DMS 273 treated with DMSO at 0.1 percent for 48 hours (cell line): Measurements from ENCODE around the gene PPFIBP2.

Experiments used
- DNase-seq: peaks from one replicate; lab custom pipeline; 2025; lab: John Stamatoyannopoulos, UW

The PPFIBP2 gene

DNA sequence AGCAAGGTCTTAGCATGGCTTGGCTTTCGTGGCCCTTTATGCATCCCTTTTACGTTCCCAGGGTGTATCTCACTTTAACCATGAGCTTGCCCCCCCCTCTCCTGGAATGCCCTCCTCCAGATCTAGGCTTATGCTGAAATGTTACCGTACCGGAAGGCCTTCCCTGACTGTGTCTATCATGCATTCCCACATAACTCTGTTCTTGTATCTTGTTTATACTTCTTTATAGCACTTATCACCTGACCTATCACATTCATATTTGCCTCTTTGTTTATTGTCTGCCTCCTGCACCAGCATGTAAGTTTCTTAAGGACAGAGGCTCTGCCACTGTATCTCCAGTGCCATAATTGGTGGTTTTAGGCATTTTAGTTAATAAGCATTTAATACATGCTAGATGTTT lies 38.9 kb downstream of the PPFIBP2 start:
- no peak for DNase-seq

- DNase-seq = no peak
Measured at GRCh38 chr11:7555052-7555699, 41.4 kb downstream of the PPFIBP2 start.

DNA sequence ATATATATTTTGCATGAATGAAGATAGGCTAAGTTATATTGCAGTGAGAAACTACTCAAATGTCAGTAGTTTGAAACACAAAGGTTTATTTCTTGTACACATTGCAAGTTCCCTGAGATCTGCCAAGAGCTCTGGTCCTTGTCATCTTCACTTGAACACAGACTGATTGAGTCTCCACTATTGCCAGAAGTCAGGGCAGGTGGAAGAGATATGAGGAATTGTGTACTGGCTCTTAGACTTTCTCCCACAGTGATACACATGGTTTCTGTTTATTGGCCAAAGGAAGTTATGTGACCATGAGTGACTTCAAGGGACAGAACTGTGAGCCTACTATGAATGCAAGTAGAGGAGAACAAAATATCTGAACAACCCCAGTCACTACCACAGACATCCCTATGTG lies 44.2 kb downstream of the PPFIBP2 start:
- no peak for DNase-seq

- DNase-seq = no peak
Measured at GRCh38 chr11:7559398-7560283, 45.8 kb downstream of the PPFIBP2 start.

DNA sequence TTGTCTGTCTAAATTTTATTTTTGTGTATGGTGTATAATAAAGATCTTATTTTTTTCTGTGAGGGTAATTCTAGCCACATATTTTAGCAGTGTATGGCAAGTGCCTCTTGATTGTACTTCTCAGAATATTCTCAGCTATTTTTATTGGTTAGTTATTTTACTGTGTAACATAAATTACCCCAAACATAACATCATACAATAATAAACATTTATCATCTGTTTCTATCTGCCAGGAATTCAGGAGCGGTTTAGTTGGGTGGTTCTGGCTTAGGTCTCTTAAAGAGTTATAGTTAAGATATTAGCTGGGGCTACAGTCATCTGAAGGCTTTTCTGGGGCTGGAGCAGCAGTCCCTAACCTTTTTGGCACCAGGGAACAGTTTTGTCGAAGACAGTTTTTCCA lies 47.8 kb downstream of the PPFIBP2 start:
- DNase-seq = no peak

GRCh38 chr11:7563281-7563680 lies 49.5 kb downstream of the PPFIBP2 start:
- DNase-seq = no peak

DNA sequence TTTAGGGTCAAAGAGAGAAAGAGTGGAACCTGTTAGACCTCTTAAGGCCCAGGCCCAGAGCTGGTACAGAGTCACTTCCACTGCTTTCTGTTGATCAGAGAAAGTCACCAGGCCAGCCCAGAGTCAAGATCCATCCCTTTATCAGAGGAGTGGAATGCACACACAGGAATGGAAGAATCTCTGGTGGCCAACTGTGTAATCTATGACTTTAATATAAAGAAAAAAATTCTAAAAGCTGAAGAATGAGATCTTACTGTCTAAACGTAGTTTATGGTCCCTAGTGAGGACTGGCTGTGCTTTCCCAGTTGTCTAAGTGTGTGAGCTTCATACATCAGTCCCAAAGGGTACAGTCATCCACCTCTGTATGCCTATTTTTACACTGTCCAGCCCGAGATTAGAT lies 51.0 kb downstream of the PPFIBP2 start:
- no peak for DNase-seq

DNA sequence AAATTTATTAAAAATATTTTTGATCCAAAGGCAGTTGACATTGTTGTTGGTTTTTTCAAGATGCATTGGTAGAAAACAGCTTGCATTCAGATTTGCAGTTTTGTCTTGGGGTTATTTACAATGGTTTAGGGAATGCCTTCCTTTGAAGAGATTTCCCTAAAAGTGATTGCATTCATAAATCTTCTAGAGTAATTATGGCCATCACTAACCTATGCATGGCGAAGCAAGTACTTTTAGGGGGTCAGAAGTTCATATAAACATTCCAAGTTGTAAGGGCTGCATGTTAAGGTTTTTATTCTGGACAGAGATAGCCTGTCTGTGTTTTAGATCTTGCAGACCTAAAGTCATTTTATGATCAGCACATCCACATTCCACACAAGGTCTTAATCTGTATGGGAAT lies 53.5 kb downstream of the PPFIBP2 start:
- DNase-seq = no peak

DNA sequence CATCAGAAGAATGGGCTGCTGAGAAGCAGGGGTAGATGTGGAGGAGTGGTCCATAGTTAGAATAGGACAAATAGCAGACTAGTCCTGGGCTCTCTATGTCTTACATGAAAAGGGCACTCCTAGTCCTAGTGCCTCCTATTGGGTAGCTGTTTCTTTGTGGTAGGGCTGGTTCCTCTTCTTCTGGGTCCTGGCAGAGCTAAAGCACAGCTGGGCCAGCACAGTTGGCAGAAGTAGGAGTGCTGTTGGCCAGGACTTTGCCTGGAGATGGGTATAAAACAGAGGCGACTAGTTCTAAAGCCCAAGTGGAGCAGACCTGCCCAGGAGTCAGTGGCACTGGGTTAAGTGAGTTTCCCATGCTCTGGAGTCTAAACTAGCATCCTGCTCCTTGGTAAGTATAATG lies 55.2 kb downstream of the PPFIBP2 start:
- DNase-seq = no peak

DNA sequence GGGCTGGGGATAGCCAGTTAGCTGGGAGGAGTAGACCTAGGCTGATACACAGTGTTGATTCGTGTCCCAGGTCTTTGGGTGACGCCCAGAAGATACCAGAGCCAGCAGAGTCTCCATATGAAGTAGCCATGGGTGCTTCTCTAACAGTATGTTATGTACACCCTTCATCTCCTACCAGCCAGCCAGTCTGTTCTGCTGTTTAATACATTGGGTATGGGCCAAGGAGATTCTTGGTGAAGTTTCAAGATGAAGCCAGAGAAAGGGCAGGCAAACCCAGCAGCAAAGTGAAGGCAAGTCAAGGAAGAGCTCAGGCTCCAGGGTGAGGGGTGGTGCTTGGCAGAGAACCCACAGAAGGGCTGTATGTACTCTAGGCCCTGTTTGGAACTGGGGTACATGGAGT lies 56.4 kb downstream of the PPFIBP2 start:
- DNase-seq = no peak

- DNase-seq = no peak
Measured at GRCh38 chr11:7570938-7571521, 57.2 kb downstream of the PPFIBP2 start.

DNA sequence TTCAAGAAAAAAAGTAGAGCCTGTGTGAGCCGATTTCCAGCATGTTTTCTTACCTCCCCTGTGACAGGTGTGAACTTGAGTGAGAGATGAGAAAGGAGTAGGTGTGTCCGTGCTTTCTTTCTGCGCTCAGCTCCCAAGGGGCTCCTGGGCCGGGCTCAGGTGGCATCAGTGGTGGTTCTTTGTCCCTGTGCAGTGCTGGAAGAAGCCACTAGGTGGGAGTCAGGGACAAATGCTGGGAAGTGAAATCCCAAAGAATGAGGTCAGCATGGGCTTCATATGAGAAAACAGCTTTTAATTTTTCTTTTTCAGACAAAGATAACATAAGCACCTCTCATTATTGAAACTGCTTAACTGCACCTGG lies 57.8 kb downstream of the PPFIBP2 start:
- no peak for DNase-seq

- no peak for DNase-seq
Measured at GRCh38 chr11:7572001-7572712, 58.4 kb downstream of the PPFIBP2 start.

DNA sequence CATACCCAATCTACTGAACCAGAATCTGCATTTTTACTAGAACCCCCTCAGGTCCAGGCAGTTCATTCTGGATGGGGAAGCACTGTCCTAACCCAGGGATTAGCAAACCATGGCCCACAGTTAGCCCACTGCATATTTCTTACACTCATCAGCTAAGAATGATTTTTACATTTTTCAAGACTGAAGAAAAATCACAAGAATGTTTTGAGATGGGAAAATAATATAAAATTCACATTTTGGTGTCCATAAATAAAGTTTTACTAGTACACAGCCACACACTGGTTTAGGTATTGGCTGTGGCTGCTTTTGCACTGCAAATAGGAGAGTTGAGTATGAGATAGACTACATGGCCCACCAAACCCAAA lies 59.4 kb downstream of the PPFIBP2 start:
- DNase-seq = no peak

GRCh38 chr11:7573558-7574296 lies 59.9 kb downstream of the PPFIBP2 start:
- no peak for DNase-seq

DNA sequence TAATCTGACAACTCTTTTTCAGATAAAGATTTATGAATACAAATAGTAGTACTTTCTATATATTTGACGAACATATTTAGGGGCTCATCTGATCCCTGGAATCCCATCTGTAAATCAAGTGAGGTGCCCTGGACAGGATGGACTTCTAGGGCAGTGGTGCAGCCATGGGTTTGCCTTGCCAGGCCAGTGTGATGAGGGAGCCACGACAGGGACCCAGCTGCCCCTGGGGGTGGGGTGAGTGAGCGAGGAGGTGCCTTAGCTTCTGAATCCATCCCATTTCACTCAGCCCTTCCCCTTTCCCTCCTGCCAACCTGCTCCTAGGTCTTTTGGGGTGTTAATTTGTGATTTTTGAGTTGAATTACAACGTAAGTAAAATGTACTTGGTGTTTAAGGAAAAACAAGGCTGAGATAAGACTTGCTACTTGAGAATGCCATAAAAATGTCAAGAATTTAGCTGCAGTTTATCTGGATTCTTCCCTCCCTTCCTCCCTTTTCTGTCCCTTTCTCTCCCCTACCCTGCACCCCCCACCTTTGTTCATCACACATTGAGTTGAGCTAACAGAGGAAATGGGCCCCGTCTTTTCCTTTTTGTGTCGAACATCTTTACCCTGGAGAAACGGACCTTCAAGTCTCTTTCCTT lies 60.8 kb downstream of the PPFIBP2 start:
- no peak for DNase-seq

DNA sequence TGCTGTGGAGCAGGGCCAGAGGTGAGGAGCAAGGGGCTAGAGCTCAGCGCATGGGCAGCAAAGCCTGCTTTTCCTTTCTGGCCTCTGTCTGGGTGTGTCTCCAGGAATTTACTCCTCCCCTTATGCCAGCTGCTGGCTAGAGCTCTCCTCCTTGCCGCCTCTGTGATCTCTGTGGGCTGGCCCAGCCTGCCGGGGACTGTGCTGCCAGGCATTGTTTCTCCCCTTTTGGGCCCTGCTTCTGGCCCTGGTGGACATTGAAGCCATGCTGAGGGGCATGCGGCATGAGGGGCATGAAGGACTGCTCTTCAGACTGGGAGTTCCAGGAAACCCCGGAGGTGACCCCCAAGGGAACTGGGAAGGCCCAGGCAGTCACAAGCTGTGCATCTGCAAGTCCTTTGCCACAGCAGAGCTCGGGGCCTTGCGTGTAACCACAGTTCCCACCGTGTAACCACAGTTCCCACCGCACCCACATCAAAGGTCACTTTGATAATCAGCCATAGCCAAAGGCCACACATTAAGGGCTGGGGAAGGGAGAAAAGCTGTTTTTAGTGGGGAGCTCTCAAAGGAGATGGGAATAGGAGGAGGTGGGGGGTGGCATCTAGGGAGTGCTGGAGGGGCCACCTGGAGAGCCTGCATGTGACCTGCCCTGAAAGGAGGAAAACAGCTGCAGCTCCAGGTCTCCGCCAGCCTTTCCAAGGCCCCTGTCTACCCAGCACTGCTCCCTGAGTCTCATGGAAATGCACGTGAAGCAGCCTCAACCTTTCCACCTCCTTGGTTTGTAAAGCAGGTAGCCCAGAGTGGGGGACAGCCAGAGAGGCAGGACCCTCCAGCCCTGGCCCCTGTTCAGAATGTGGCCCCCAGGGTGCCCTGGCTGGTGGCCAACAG lies 62.3 kb downstream of the PPFIBP2 start:
- DNase-seq = no peak

DNA sequence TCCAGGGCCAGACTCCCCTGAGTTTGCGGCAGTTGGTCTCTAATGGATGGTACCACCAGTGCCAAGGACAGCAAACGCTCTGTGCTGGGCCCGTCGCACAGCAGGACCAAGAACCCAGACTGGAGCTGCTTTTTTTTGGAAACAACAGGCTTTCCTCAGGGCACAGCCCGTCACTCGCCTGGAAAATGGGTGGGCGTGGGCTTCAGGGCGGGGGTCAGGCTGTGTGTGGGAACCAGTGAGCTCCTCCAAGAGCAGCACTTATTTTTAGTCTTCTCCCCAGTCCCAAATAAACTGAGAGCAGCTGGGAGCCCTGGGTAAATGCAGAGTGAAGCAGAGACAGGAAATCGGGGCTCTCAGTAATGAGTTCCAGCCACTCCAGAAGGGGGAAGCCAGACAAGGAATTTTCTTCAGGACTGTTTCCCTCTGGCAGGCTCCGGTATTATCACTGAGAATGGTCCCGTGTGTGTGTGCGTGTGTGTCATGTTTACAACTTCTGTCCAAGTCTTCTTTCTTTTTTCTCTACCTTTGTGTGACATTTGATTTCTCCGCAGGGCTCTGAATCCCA lies 63.0 kb downstream of the PPFIBP2 start:
- DNase-seq = no peak

DNA sequence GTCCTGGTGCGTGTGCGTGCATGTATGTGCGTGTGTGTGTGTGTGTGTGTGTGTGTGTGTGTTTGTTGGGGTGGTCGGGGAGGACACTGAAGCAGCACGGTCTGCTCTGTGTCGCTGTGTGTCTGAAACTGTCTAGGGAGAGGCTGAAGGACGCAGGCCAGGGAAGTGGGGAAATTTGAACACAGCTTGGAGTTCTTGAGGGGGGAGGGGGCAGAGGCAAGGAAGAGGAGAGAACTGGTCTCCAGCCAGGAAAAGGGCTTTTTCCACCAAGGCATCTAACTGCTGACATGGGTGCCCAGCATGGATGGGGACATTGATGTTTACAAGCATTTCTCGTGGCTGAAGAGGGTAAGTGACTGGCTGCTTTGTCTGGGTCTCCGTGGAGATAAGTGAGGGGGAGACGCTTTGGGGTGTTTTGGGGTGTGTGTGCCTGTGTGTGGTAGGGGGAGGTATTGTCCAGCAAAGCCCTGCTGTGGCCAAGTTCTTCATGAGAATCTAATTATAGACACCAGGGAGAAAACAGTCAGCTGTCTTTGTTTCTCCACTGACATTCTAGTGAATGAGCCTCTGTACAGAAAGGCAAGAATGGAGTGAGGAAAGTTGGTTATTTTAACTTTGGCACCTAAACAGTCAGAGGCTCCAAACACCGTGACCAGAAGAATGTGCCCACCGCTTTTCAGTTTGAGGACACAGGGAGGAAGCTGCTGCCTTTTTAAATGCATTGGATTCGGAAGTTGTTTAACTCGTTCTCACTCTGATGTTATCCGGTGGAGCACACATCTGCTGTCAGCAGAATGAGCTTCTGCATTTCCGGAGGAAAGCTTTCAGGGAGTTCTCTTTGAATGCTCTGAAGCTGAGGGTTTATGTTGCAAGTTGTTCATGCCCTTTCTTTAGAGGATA lies 63.7 kb downstream of the PPFIBP2 start:
- no peak for DNase-seq
